Left renal cortex interstitium (tissue), 4 donors: Measurements from ENCODE around the gene HPS1. TPM values are rescaled to one million over a fixed set of nuclear protein-coding genes. Genes with fewer than 3 reads are reported as not detected.

ENCODE experiments used
- DNase-seq, 4 donors: peaks; one replicate each; pipeline ENCODE4 v3.0.0-alpha.2; 2013; ENCODE audit warnings: low read depth in 4 of 4, low spot score in 2 of 4, missing footprints in 1 of 4
- polyA plus RNA-seq, 4 donors: library from polyadenylated mRNA; unstranded; fragments of 120-200 nt; gene quantifications; one replicate each; pipeline ENCODE4 v1.2.1, GENCODE V29; 2013; ENCODE audit not compliant: insufficient read length in 4 of 4

Gene HPS1
- polyA plus RNA-seq, 4 donors = 29.3 to 46.9 (median 36.3) TPM

- DNase-seq = no peak
Measured at GRCh38 chr10:98433881-98434732, 12.6 kb downstream of the HPS1 start.

DNA sequence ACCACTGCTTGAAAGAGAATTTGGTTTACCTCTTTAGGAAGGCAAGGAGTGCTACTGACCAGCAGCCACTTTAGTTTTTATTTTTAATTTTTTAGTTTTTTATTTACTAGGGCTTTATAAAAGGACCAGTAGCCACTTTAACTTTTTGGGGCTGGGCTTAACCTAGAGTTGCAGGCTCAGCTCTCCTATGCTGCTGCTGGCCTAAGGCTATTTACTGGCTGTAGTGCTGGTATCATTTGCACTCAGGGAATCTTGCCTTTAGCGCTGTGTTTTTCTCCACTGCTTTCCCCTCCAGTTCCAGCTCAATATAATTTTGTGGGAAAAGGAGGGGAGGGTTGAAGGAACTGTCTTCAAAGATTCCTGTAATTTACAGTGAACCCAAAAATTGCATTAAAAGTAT is 13.4 kb downstream of the HPS1 start:
- no peak for DNase-seq

- DNase-seq = no peak
Measured at GRCh38 chr10:98432330-98432729, 14.4 kb downstream of the HPS1 start.

DNA sequence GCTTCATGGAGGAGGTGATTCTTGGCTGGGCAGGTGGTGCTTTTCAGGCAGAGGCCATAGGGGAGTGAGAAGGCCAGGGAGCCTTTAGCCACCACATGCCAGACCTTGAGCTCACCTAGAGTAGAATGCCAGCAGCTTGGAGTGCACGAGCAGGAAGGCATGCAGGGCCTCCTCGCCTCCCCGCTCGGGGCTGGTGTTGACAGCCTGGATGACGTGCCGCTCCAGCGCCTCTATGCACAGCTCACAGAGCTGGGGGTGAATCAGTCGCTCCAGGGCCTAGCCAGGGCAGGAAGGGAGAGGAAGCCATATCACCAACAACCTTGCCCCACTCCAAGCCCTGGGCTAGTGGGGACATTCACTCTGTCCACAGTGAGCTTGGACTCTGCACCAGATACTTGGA is 15.7 kb downstream of the HPS1 start:
- DNase-seq = no peak

DNA sequence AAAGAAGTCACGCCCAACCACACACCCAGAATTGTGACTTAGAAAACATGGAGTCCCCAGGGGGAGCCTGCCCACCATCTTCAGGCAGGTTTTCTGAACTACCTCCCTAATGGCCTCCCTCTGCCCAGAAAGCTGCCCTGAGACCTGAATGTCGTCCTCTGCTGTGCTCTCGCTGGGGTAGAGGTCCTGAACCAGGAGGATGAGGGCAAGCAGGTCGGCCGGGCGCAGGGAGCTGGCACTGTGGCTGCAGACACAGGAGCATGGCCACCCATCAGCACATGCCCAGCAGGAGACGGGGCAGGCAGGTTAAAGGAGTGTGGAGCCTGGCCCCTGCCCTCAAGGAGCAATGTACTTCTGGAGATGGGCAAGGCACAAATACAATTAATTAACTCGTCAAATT is 16.3 kb downstream of the HPS1 start:
- DNase-seq = no peak

GRCh38 chr10:98429320-98430072 is 17.2 kb downstream of the HPS1 start:
- no peak for DNase-seq

DNA sequence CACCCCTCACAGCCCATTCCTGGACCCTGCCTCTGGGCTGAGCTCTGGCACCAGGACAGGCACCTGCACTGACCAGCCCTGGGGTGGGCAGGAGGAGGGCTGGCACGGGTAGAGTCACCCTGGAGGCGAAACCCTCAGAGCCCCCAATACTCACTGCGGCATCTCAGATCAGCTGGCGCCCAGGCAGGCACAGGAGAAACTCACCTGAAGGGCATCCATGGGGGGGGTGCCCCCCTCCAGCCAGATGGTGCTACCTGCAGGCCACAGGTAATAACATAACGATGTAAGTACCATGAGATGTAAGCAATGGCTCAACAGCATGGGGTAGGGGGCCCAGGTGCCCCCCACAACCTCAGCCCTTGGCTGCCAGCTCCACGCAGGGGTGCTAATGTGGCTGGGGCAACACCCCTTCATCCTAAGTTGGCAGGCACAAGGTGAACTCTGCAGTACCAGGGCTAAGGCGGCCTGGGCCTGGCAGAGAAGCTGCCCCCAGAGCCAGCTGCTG is 19.7 kb downstream of the HPS1 start:
- no peak for DNase-seq

GRCh38 chr10:98425511-98426352 is 21.0 kb downstream of the HPS1 start:
- no peak for DNase-seq

DNA sequence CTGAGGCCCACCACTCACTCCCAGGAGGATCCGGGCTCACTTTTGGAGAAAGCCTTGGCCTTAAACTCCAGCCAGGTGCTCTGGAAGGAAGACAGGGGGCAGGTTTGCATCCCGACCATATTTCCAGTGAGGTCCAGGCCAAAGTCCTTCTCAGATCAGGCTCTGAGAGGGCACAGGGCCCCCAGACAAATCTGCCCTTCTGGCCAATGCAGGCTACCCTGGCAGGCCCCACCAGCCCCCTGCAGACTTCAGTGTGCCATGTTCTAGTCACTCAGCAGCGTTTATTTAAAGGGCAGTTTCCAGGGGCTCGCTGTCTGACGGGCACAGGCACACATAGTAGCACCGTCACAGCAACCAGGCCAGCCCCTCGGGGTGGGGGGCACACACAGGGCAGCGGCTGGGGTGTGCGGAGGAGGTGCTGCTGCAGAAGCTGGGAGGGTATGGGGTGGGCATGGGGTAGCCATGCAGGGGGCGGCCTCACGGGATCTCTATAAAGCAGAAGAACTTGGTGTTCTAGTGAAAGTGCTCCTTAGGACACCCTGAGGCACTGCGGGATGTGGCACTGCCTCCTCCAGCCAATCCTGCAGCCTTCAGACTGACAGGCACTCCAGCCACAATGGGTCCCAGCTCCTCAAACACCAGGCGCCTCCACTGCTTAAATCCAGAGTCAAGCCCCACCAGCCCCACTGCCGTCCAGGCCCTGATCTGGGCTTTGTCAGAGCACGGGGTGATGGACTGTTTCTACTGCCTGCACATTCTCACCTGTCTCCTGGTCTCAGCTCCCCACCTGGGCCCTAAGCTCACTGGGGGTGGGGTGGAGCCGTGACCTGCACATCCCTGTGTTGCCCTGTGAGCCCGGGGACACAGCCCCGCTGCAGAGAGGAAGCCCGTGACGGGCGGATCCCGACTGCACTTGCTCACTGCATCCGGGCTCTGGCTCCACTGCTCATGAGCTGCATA is 22.2 kb downstream of the HPS1 start:
- DNase-seq = no peak

DNA sequence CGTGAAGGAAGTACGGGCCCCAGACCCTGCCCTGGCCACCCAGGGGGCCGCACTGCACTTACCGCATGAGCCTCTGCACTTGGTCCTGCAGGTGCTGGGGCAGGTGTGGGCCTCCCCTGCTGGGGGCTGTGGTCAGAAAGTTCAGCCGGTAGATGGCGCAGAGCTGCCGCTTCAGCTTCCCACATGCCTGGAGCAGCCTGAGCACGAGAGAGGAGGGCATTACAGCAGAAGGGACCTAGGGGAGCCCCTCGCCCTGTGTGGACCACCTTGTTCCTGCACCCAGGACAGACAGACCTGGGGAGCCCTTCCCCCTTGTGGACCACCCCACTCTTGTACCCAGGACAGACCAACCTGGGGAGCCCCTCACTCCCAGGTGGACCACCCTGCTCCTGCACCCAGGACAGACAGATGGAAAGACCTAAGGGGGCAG is 23.0 kb downstream of the HPS1 start:
- no peak for DNase-seq

GRCh38 chr10:98422182-98422581 is 24.6 kb downstream of the HPS1 start:
- DNase-seq = no peak

GRCh38 chr10:98420786-98421185 is 25.9 kb downstream of the HPS1 start:
- no peak for DNase-seq

GRCh38 chr10:98419469-98420261 is 27.1 kb downstream of the HPS1 start:
- DNase-seq = no peak

DNA sequence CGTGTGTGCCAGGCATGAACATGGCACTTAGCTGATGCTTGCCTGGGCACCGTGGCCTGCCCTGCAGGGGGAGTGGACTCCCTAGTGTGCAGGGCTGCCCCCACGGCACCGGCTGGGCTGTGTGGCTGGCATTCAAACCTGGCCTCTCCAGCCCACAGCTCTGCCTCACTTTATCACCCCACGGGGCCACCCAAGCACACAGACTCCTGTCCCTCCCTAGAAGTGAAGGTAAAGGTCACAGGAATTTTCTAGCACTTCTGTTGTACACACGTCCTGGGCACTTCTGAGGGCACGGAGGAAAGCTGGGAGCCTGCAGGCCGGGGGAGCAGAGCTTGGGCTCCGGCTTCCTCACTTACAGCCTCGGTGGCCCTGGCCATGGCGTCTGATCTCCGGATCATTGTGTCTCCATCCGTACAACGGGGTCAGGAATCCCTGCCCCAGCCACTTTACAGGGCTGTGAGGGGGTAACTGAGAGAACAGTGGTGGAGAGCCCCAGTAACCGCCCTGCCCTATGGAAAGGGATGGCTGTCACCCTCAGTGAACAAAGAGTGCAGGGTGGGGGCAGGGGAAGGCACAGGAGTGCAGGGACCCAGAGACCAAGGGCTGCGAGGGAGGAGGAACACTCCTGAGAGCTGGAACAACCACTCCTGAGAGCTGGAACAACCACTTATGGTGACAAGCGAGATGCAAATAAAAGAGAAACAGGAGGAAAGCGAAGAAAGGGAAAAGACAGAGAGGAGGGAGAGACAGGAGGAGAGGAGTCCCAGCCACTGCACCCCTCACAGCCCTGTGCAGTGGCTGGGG is 27.9 kb downstream of the HPS1 start:
- DNase-seq = no peak

DNA sequence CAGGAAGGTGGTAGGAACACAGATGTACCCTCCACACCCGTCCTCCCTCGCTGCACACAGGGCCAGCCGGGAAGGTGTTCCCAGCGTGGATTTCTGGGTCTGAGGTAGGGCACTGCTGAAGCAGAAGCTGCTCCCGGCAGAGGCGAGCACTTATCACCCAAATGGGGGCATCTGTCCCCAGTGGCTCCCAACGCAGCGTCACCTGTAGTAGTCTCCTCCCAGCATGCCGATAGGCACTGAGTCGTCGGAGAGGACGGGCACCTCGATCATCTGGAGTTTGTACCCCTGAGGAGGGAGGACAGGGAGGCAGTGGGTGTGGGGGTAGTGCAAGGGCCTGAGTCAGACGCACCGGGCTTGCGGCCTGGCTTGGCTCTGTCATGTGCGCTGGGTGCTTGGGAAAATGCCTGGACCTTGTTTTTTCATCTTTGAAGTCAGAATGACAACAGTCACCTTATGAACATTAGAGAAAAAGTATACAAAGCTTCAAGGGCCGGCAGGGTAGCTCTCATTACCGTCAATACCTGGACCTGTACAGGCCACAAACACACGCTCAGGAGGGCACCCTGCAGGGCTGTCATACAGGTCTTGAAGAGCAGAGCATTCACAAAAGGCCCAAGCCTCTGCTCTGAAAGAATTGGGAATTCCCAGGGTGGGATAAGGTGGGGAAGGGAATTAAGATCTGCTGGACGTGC is 28.6 kb downstream of the HPS1 start:
- no peak for DNase-seq

DNA sequence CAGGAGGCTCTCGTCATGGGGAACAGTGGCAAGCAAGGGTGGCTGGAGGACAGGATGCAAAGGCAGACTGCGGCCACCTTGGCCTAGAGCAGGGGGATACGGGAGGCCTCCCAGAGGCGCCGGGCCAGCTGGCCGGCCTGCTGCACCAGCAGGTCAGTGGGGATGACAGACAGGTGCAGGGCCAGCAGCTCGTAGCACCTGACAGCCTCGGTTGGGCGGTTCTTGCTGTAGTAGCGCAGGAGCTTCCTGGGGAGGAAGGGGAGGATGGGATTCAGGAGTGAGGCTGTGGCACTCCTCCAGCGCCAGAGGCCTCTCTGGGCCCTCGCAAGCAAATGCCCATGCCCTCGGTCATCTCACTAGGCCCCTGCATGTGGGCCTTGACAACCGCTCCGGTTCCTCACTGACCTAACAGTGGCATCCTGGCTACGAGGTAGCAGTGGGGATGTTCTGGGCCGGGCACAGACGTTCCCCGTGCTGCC is 29.2 kb downstream of the HPS1 start:
- DNase-seq = no peak
